PC-3 (cell line): ENCODE data around the gene MAP7. TPM values are rescaled to one million over a fixed set of nuclear protein-coding genes. Genes with fewer than 3 reads are reported as not detected.

Experiments
- ATAC-seq: fragments of 200-7000 bp; cut with Tn5 transposase; 2 replicates; pipeline ENCODE4 v1.9.1; 2020; ENCODE audit warnings: mild to moderate bottlenecking, moderate library complexity
- BruUV-seq: library from RNA; stranded (reverse); fragments of 400-500 nt; replicated peaks from 2 replicates; lab custom pipeline; 2021; lab: Mats Ljungman, UMichigan
- CTCF ChIA-PET: fragments of 300-600 bp; sonication (Branson Sonifier 250); formaldehyde crosslinking; loops from one replicate; lab custom pipeline; 2022; ENCODE audit warnings: antibody characterized with exemption; lab: Charles Lee
- POLR2A ChIA-PET: fragments of 300-600 bp; sonication (Branson Sonifier 250); formaldehyde crosslinking; loops from one replicate; lab custom pipeline; 2022; ENCODE audit warnings: antibody characterized with exemption; ENCODE audit not compliant: unreplicated experiment; lab: Charles Lee
- DNase-seq: peaks from one replicate; pipeline ENCODE4 v3.0.0-alpha.2; 2015
- H2AFZ ChIP-seq: fragments of 300-600 bp; sonication (generic); 2 replicates; pipeline ENCODE4 v1.6.0; 2016; ENCODE audit warnings: antibody characterized with exemption, low read length
- H3F3A ChIP-seq: fragments of 300-600 bp; sonication (generic); one replicate; pipeline ENCODE4 v1.6.0; 2017; ENCODE audit warnings: antibody characterized with exemption, low read length, control low read depth, mild to moderate bottlenecking; ENCODE audit not compliant: unreplicated experiment
- H3K27ac ChIP-seq: fragments of 300-600 bp; sonication (generic); 2 replicates; pipeline ENCODE4 v1.5.1; 2016; ENCODE audit warnings: mild to moderate bottlenecking, low read length
- H3K27me3 ChIP-seq: fragments of 300-600 bp; sonication (generic); 2 replicates; pipeline ENCODE4 v1.6.1; 2016; ENCODE audit warnings: low read length, mixed read lengths
- H3K36me3 ChIP-seq: fragments of 300-600 bp; sonication (generic); 2 replicates; pipeline ENCODE4 v1.6.1; 2016; ENCODE audit warnings: low read depth, mixed run types, low read length, mixed read lengths
- H3K4me1 ChIP-seq: fragments of 300-600 bp; sonication (generic); 2 replicates; pipeline ENCODE4 v1.5.1; 2016; ENCODE audit warnings: low read length; ENCODE audit not compliant: insufficient read depth
- H3K4me2 ChIP-seq: fragments of 300-600 bp; sonication (generic); 2 replicates; pipeline ENCODE4 v1.6.0; 2016; ENCODE audit warnings: low read length
- H3K4me3 ChIP-seq: fragments of 300-600 bp; sonication (generic); 2 replicates; pipeline ENCODE4 v1.5.1; 2016; ENCODE audit warnings: mild to moderate bottlenecking, low read length, mixed read lengths
- H3K79me2 ChIP-seq: fragments of 300-600 bp; sonication (generic); 2 replicates; pipeline ENCODE4 v1.6.1; 2017; ENCODE audit warnings: low read length, mixed read lengths
- H3K9ac ChIP-seq: fragments of 300-600 bp; sonication (generic); 2 replicates; pipeline ENCODE4 v1.6.0; 2016; ENCODE audit warnings: mild to moderate bottlenecking, low read length
- H3K9me2 ChIP-seq: fragments of 300-600 bp; sonication (generic); replicated peaks from 2 replicates; pipeline ENCODE4 v1.6.1; 2016; ENCODE audit warnings: mixed run types, low read length, mixed read lengths
- H3K9me3 ChIP-seq: fragments of 300-600 bp; sonication (generic); 2 replicates; pipeline ENCODE4 v1.6.1; 2016; ENCODE audit warnings: low read length, mixed read lengths
- H4K20me1 ChIP-seq: fragments of 300-600 bp; sonication (generic); 2 replicates; pipeline ENCODE4 v1.6.1; 2016; ENCODE audit warnings: low read length, mixed read lengths
- CTCF ChIP-seq: fragments of 300-600 bp; sonication (generic); conservative IDR thresholded peaks from 2 replicates; pipeline ENCODE4 v1.5.1; 2017; ENCODE audit warnings: antibody characterized with exemption, low read depth, mild to moderate bottlenecking, low read length
- EZH2 ChIP-seq: fragments of 300-600 bp; sonication (generic); IDR thresholded peaks from one replicate; pipeline ENCODE4 v1.6.1; 2017; ENCODE audit warnings: antibody characterized with exemption, mild to moderate bottlenecking, low read length; ENCODE audit not compliant: unreplicated experiment
- EZH2phosphoT487 ChIP-seq: fragments of 300-600 bp; sonication (generic); IDR thresholded peaks from 2 replicates; pipeline ENCODE4 v1.6.1; 2018; ENCODE audit warnings: mild to moderate bottlenecking, antibody characterized with exemption, low read length, borderline replicate concordance
- intact Hi-C: fragments of 100-400 bp; cut with micrococcal nuclease; formaldehyde crosslinking; loops from 2 replicates; pipeline ENCODE4 v1.9.0; 2023
- total RNA-seq: library from RNA; depleted of rRNA; stranded (reverse); fragments of >200 nt; gene quantifications from 2 replicates; pipeline ENCODE4 v1.2.3, GENCODE V29; 2014

MAP7 gene
- total RNA-seq, 1 experiment from 2014 or later, result 13.9 TPM

DNA sequence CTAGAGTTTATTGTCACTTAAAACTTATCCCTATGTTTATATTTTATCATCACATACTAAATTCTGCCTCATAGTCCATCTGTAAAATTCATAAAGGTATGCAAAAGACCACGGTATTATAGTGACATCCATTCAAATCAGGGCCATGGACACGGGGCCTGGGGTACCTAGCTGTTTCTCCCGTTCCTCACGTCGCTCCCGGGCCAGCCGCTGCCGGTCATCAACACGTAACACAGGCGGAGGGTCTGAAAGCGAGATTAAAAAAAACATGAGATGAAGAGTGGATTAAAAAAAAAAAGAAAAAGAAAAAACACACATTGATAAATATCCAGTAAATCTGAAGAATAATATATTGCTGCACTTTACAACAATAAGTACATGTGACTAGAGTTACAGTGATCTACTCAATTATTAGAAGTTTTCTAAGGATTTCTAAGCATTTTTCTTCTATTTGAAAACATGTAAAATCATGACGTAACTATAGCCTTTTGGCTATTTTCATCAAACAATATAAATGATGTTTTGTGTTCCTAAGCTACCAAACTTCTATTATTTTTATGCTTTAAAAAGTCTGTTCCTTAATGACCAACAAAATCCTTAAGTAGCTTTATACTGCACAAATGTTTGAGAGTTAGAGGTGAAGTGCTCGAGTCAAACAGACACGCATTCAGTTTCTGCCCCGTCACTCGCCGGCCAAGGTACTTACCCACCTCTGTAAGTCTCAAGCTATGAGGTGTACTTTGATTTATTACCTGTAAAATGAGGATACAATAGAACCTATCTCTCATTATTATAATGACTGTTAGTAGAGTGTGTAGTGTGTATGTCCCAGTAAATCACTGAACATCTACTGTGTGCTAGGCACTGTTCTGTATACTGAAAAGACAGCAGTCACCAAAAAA is 138.5 kb downstream of the MAP7 start:
- DNase-seq, result no peak
- no peaks in the 10 kb centered on the region for H3K27me3 ChIP-seq
- no peaks in the 10 kb centered on the region for H3K79me2 ChIP-seq
- ATAC-seq, result no peak
- no peaks in the 10 kb centered on the region for H3K9me2 ChIP-seq
- no peak overlapping the region for H3K9ac ChIP-seq
- no peak overlapping the region for H3K4me3 ChIP-seq
- CTCF ChIA-PET, result no interaction called here
- no TSS peak for BruUV-seq
- H3K4me1 ChIP-seq, result peaks cover 40% of the 10 kb centered on the region
- TF ChIP-seq CTCF (no peak), EZH2phosphoT487 (no peak), EZH2 (no peak)
- intact Hi-C loops, result no loop called here
- H3K9me3 ChIP-seq, result no peaks in the 10 kb centered on the region
- no peak overlapping the region for H2AFZ ChIP-seq
- H3K27ac ChIP-seq, result 0 out of 2 replicates have a peak overlapping the region, but pooled peaks have one; percentile 96
- no peaks in the 10 kb centered on the region for H4K20me1 ChIP-seq
- H3K4me2 ChIP-seq, result no peak overlapping the region
- POLR2A ChIA-PET, result no interaction called here
- H3K36me3 ChIP-seq, result no peaks in the 10 kb centered on the region
- H3F3A ChIP-seq, result no peaks in the 10 kb centered on the region

GRCh38 chr6:136411025-136411325 is 139.2 kb downstream of the MAP7 start:
- no peak overlapping the region for H3K4me3 ChIP-seq
- no peaks in the 10 kb centered on the region for H3K36me3 ChIP-seq
- intact Hi-C loops, result no loop called here
- no peaks in the 10 kb centered on the region for H3K27me3 ChIP-seq
- H3F3A ChIP-seq, result no peaks in the 10 kb centered on the region
- CTCF ChIA-PET, result no interaction called here
- no peaks in the 10 kb centered on the region for H3K9me3 ChIP-seq
- H3K4me1 ChIP-seq, result peaks cover 40% of the 10 kb centered on the region
- H3K9me2 ChIP-seq, result no peaks in the 10 kb centered on the region
- H2AFZ ChIP-seq, result no peak overlapping the region
- no peak for DNase-seq
- ATAC-seq, result no peak
- BruUV-seq, result no TSS peak
- no peak overlapping the region for H3K9ac ChIP-seq
- no peaks in the 10 kb centered on the region for H3K79me2 ChIP-seq
- H4K20me1 ChIP-seq, result no peaks in the 10 kb centered on the region
- POLR2A ChIA-PET, result no interaction called here
- peak overlapping the region; percentile 96 for H3K27ac ChIP-seq
- TF ChIP-seq EZH2phosphoT487 (no peak), CTCF (no peak), EZH2 (no peak)
- H3K4me2 ChIP-seq, result no peak overlapping the region
